HG02763 (cell line): Measurements from ENCODE around the gene LRRC2.
"Not testable (repeated sequence)": the region's sequence is repeated elsewhere in the genome, so short reads cannot be mapped to it uniquely, and the experiment has no call there.

ENCODE experiments used
- ATAC-seq: cut with Tn5 transposase; IDR thresholded peaks from one replicate; pipeline ENCODE4 v1.9.1; 2021; ENCODE audit warnings: mild to moderate bottlenecking, moderate library complexity; ENCODE audit not compliant: unreplicated experiment

The LRRC2 gene

DNA sequence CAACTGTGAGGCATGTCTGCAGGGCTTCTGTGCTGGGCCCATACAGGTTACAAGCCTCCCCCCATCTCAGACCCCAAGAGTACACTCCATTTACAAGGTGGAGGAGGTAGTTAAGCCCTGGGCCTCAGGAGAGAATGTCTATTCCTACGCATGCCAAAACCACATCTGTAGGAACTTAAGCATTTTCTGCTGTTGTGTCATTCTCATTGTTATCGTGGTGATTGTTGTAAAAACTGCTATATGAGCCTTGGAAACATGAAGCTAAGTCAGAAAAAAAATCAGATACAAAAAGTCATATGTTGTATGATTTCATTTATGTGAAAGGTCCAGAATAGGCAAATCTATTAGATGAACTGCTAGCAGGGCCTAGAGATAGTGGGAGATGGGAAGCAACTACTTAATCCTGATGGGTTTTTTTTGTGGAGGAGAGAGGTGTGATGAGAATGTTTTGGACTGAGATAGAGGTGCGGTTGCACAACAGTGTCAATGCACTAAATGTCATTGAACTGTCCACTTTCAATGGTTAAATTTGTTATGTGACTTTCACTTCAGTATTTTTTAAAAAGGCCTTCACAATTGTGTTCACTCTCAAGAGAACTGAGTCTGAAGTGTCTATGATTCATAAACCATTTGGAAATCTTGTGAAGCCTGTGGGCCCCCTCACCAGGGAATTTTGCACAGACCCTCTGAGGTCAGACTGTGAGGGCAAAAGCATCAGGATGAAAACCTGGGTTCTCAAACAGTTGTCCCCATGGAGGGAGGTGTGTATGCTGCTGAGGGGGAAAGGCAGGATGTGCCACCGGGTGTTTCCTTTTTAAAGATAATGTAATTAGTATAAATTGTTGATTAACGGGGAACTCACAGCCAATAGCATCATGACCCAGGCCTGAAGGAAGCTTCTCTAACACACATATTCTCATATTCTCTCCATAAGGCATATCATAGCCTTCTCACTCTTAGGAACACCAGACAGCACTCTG is 65.2 kb downstream of the LRRC2 start:
- no peak for ATAC-seq

- ATAC-seq = no peak
Measured at GRCh38 chr3:46498916-46499519, 67.1 kb downstream of the LRRC2 start.

- no peak for ATAC-seq
Measured at GRCh38 chr3:46497556-46498265, 68.4 kb downstream of the LRRC2 start, which contains the start of gene RTP3. Gene RTP3, plus strand, starts transcription at chr3:46497976. Its CDS starts 87 bp downstream, at chr3:46498063.

DNA sequence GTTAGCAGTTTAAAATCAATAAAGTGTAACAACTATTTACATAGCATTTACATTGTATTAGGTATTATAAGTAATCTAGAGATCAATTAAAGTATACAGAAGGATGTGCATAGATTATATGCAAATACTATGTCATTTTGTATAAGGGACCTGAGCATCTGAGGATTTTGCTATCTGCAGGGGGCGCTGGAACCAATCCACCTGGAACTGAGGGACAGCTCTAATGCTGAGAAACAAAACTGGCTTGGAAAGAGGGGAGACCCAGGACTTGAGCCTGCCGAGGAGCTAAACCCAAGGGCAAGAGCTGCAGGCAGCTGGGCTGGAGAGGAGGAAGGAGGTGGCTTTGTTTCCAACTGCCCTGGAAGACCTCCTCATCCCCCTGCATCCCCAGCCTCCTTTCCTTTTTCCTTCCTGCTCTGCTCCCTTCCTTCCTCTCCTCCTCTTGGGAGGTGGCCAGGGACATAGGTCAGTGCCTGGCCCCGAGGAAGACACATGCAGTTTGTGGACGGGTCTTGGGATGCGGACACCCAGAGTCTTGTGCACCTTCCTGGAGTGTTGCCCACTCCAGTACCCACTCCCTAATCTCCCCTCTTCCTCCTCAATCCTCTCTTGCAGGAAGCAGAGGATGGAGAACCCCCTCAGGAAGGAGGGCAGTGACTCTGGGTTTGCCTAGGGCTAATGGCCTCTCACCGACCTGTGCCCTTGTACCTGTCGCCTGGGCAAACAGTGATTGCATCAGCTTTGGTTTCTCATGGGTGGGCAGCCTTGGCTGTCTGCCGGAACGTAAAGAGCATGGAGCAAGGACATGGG is 69.2 kb downstream of the LRRC2 start:
- no peak for ATAC-seq

DNA sequence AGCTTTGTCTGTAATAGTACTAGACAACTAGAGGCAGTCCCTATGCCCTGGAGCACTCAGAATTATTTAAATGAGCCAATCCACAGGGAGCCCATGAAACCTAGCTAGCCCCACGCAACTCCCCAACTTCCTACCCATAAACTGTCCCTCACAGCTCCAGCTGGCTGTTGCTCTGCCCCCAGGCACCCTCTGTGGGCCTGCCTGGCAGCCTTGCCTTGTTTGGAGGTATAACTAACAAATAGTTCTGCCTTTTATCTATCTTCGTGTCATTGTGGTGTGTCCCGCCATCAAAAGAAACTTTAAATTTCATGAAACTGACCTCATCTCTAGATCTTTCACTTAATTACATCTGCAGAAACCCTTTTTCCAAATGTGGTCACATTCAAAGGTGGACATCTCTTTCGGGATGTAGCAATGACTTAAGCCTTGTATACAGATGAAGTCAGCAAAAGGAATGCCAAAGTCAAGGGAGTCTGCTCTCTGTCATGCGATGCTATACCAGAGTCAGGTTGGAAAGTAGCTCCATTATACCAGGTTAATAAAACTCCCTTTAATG is 70.1 kb downstream of the LRRC2 start:
- no peak for ATAC-seq

DNA sequence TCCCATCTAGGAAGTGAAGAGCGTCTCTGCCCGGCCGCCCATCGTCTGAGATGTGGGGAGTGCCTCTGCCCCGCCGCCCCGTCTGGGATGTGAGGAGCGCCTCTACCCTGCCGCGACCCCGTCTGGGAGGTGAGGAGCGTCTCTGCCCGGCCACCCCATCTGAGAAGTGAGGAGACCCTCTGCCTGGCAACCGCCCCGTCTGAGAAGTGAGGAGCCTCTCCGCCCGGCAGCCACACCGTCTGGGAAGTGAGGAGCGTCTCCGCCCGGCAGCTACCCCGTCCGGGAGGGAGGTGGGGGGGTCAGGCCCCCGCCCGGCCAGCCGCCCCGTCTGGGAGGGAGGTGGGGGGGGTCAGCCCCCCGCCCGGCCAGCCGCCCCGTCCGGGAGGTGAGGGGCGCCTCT is 71.6 kb downstream of the LRRC2 start:
- ATAC-seq = not testable (repeated sequence)

DNA sequence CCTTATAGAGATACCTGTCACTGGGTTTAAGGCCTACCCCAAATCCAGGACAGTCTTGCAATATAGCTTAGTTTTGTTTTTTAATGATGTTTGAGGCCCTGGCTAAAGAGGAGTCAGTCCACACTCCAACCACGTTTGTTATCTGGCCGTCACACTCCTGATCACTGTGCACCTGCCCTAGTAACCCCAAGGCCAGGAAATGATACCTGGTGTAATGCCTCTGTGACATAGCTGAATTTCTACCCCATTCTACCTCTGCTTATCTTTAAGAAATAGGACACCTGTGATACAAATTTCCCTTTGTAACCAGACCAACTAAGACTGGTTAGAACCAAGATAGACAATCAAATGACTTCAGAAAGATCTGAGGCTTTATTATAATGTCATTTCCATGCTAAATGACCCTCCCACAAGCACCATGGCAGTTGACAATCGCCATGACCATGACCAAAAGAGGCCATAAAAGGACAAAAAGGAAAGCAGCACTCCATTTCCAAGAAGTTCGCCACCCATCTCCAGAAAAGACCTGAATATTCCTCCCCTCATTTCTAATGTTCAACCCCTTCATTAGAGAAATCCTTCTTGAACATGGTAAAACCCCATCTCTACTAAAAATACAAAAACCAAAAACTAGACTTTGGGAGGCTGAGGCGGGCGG is 73.1 kb downstream of the LRRC2 start:
- ATAC-seq = no peak

DNA sequence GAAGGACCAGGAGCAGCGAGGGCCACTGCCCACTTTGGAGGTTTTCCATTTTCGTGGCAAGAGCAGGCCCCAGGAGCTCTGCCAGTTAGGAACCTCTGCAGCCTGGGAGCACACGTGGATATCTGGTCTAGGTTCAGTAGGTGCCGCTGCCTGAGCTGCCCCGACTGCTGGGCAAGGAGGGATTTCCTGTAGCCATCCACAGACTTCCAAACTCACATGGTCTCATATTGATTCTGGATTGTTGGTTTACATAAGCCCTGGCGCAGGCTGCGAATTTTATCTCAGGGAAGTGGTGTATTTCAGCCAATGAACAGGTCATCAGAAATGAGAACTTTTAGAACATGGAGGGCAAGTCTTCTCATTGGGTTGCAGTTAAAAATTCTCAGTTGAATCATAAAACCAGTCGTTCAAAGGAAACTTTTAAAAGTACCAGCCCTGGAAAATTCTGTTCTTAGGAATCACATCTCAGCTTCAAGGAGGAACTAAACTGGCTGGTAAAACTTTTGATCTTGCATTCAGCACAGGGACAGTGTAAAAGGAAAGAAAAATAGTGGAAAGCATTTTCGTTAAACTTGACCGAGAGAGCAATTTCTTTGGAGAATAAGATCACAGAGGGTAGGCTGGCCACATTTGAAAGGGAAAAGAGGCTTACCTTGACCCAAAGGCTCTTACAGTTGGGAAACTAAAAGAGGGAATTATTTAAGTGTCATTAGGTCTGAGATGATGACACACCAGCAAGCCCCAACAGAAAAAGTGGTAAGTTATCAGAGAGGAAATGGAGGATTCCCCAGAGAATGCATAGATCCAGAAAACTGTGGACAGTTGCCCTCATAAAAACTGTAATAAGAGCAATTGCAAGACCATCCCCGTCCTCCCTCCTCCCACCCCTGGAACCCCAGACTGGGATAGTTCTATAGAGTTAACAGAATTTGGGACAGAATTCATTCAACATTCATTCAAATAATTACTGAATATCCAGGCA is 74.7 kb downstream of the LRRC2 start:
- no peak for ATAC-seq

- ATAC-seq = no peak
Measured at GRCh38 chr3:46490338-46491084, 75.6 kb downstream of the LRRC2 start.

- ATAC-seq = no peak
Measured at GRCh38 chr3:46489875-46490274, 76.2 kb downstream of the LRRC2 start.

DNA sequence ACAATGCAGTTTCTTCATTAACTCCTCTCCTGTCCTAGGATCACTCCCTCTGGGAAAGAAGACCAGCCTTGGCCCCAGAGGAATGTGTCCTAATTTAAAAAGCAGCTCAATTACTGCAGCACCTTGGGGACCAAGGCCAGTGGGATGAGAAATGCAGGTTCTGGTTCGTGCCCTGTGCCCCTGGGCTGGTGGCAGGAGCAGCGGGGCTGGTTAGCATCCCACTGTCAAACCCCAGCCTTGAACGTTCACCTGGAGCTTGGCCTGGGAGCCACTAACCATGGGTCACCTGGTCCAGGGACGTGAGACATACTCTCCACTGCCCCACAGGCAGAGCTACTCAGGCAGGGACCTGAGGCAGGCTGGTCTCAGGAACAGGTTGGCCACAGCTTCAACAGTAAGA is 76.7 kb downstream of the LRRC2 start:
- no peak for ATAC-seq

GRCh38 chr3:46488735-46489361 is 77.3 kb downstream of the LRRC2 start:
- peak; percentile 80 for ATAC-seq

GRCh38 chr3:46485779-46486175 is 80.3 kb downstream of the LRRC2 start:
- ATAC-seq = no peak

GRCh38 chr3:46484911-46485778 is 81.0 kb downstream of the LRRC2 start:
- no peak for ATAC-seq

GRCh38 chr3:46484388-46484787 is 81.7 kb downstream of the LRRC2 start:
- ATAC-seq = no peak

DNA sequence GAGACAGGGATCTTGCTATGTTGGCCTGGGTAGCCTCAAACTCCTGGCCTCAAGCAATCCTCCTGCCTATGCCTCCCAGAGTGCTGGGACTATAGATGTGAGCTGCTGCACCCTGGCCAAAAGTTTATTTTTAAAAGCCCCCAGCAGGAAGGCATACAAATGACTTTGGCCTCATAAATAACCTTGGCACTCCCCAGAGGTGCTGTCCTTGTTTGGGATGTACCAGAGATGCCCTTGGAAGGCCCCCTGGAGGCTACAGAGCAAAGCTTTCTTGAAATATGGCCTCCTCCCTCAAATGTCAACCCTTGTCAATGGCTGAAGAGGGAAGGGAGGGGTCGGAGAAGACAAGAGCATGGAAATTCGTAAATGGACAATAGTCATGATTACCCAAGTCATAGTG is 82.3 kb downstream of the LRRC2 start:
- no peak for ATAC-seq
